GM23338 (cell line): Measurements from ENCODE around the gene CDC73. TPM values are rescaled to one million over a fixed set of nuclear protein-coding genes. Genes with fewer than 3 reads are reported as not detected.

Experiments used
- ATAC-seq: fragments of 200-7000 bp; cut with Tn5 transposase; 3 replicates; pipeline ENCODE4 v1.9.1; 2020
- DNase-seq: peaks from one replicate; pipeline ENCODE4 v3.0.0-alpha.2; 2015; ENCODE audit warnings: low spot score
- H2AFZ ChIP-seq: fragments of 200-600 bp; sonication (generic); 2 replicates; pipeline ENCODE4 v1.8.0; 2016; ENCODE audit warnings: antibody characterized with exemption, mild to moderate bottlenecking, moderate library complexity
- H3F3A ChIP-seq: fragments of 200-600 bp; sonication (generic); replicated peaks from 2 replicates; pipeline ENCODE4 v1.8.0; 2017; ENCODE audit warnings: antibody characterized with exemption, mixed run types, low read depth
- H3K27ac ChIP-seq: fragments of 200-600 bp; sonication (generic); 2 replicates; pipeline ENCODE4 v1.6.1; 2016; ENCODE audit warnings: low read depth
- H3K27me3 ChIP-seq: fragments of 200-600 bp; sonication (generic); 2 replicates; pipeline ENCODE4 v1.8.0; 2016; ENCODE audit warnings: mild to moderate bottlenecking, mixed run types, moderate library complexity; ENCODE audit not compliant: insufficient read depth
- H3K36me3 ChIP-seq: fragments of 200-600 bp; sonication (generic); 2 replicates; pipeline ENCODE4 v1.8.0; 2016; ENCODE audit warnings: mild to moderate bottlenecking; ENCODE audit not compliant: insufficient read depth
- H3K4me1 ChIP-seq: fragments of 200-600 bp; sonication (generic); 2 replicates; pipeline ENCODE4 v1.8.0; 2016; ENCODE audit warnings: mild to moderate bottlenecking, moderate library complexity; ENCODE audit not compliant: insufficient read depth
- H3K4me2 ChIP-seq: fragments of 200-600 bp; sonication (generic); 2 replicates; pipeline ENCODE4 v1.7.1; 2017; ENCODE audit warnings: mixed run types
- H3K4me3 ChIP-seq: fragments of 200-600 bp; sonication (generic); 2 replicates; pipeline ENCODE4 v1.6.1; 2016; ENCODE audit warnings: mixed run types
- H3K79me2 ChIP-seq: fragments of 200-600 bp; sonication (generic); replicated peaks from 2 replicates; pipeline ENCODE4 v1.8.0; 2017; ENCODE audit warnings: mild to moderate bottlenecking; ENCODE audit not compliant: insufficient read depth
- H3K9me2 ChIP-seq: fragments of 200-600 bp; sonication (generic); 2 replicates; pipeline ENCODE4 v1.8.0; 2017; ENCODE audit not compliant: insufficient read depth
- H4K20me1 ChIP-seq: fragments of 200-600 bp; sonication (generic); replicated peaks from 2 replicates; pipeline ENCODE4 v1.8.0; 2017; ENCODE audit warnings: mild to moderate bottlenecking; ENCODE audit not compliant: insufficient read depth
- H3K27ac Mint-ChIP-seq: 2 replicates; pipeline ENCODE4 v1.8.0; 2020; ENCODE audit warnings: inconsistent platforms, mild to moderate bottlenecking, moderate library complexity, mixed read lengths
- H3K27me3 Mint-ChIP-seq: 3 replicates; pipeline ENCODE4 v1.8.0; 2022; ENCODE audit warnings: low read depth, mild to moderate bottlenecking, moderate library complexity, mixed read lengths, inconsistent platforms; ENCODE audit not compliant: insufficient read depth, poor library complexity
- H3K36me3 Mint-ChIP-seq: 3 replicates; pipeline ENCODE4 v1.8.0; 2021; ENCODE audit warnings: low read depth, mild to moderate bottlenecking, inconsistent platforms, moderate library complexity, mixed read lengths
- H3K4me1 Mint-ChIP-seq: 3 replicates; pipeline ENCODE4 v1.8.0; 2020; ENCODE audit warnings: mild to moderate bottlenecking, inconsistent platforms, mixed read lengths
- H3K4me3 Mint-ChIP-seq: 3 replicates; pipeline ENCODE4 v1.8.0; 2021; ENCODE audit warnings: moderate library complexity, mild to moderate bottlenecking, inconsistent platforms, mixed read lengths
- H3K9me3 Mint-ChIP-seq: 3 replicates; pipeline ENCODE4 v1.8.0; 2020; ENCODE audit warnings: moderate library complexity, mild to moderate bottlenecking, inconsistent platforms, mixed read lengths
- CREB1 ChIP-seq: fragments of 250-450 bp; sonication (Bioruptor Pico); IDR thresholded peaks from 2 replicates; pipeline ENCODE4 v1.5.0; 2020; ENCODE audit warnings: low read depth, mild to moderate bottlenecking, moderate library complexity
- EZH2 ChIP-seq: fragments of 200-600 bp; sonication (generic); IDR thresholded peaks from one replicate; pipeline ENCODE4 v1.8.0; 2017; ENCODE audit warnings: antibody characterized with exemption, mild to moderate bottlenecking, low read depth; ENCODE audit not compliant: unreplicated experiment
- EZH2phosphoT487 ChIP-seq: fragments of 200-600 bp; sonication (generic); IDR thresholded peaks from one replicate; pipeline ENCODE4 v1.8.1; 2018; ENCODE audit warnings: antibody characterized with exemption; ENCODE audit not compliant: unreplicated experiment
- JUNB ChIP-seq: IDR thresholded peaks from one replicate; pipeline ENCODE4 v1.6.1; 2016; ENCODE audit warnings: antibody characterized with exemption; ENCODE audit not compliant: unreplicated experiment
- NANOG ChIP-seq: IDR thresholded peaks from 2 replicates; pipeline ENCODE4 v1.6.1; 2016; ENCODE audit warnings: antibody characterized with exemption, borderline replicate concordance
- POLR2AphosphoS5 ChIP-seq: IDR thresholded peaks from 2 replicates; pipeline ENCODE4 v1.6.1; 2016; ENCODE audit warnings: antibody characterized with exemption, low read depth
- STAT1 ChIP-seq: IDR thresholded peaks from one replicate; pipeline ENCODE4 v1.6.1; 2016; ENCODE audit warnings: antibody characterized with exemption; ENCODE audit not compliant: unreplicated experiment
- ZNF331 ChIP-seq: fragments of 250-450 bp; sonication (Bioruptor Pico); IDR thresholded peaks from 2 replicates; pipeline ENCODE4 v1.5.0; 2020; ENCODE audit warnings: low read depth, mild to moderate bottlenecking, moderate library complexity
- polyA plus RNA-seq: library from polyadenylated mRNA; unstranded; fragments of >200 nt; fragmentation: Nextera tagmentation; extraction: Ambion mirVana; gene quantifications from 2 replicates; pipeline ENCODE4 v1.2.1, GENCODE V29; 2016
- total RNA-seq: library from RNA; depleted of rRNA; stranded (reverse); fragments of >200 nt; shearing (Covaris generic); gene quantifications from 2 replicates; pipeline ENCODE4 v1.2.3, GENCODE V29; 2014
- TF ChIP-seq, protein P1 (sequence below): fragments of 250-450 bp; sonication (Bioruptor Pico); IDR thresholded peaks from 2 replicates; pipeline ENCODE4 v1.5.0; 2020; ENCODE audit warnings: mild to moderate bottlenecking, moderate library complexity
- TF ChIP-seq, protein P2 (sequence below), 2 experiments: fragments of 200-600 bp in 1 of 2; sonication (generic) in 1 of 2; conservative IDR thresholded peaks; 2 replicates each; pipeline versions ENCODE4 v1.5.1 to v1.6.1; 2016 to 2017; ENCODE audit warnings: antibody characterized with exemption in 2 of 2, low read depth in 2 of 2, mild to moderate bottlenecking in 2 of 2, moderate library complexity in 1 of 2
- TF ChIP-seq, protein P3 (sequence below): IDR thresholded peaks from one replicate; pipeline ENCODE4 v1.6.1; 2018; ENCODE audit warnings: antibody characterized with exemption; ENCODE audit not compliant: unreplicated experiment

CDC73 gene
- total and polyA plus RNA-seq, 2 experiments from 2014 or later = 40.4 to 63.2 TPM

DNA sequence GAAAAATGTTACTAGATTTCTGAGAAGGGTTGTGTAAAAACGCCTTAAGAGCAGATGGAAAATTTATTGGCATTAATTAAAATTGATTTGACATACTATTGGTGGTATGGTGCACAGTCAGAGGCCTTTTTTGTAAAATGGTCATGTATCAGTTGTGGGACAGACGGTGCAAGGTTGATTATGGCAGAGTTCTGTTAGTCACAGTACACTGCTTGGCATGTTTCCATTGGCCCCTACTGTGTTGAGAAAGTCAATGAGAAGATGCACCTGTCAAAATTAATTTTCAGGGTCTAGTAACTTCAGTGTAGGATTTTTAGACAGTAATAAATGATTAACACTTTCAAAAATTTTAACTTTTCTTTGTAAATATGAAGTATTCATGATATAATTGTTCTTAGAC, 60.2 kb downstream of the CDC73 start:
- Mint-ChIP-seq H3K9me3 (no peaks in the 10 kb centered on the region), H3K4me3 (no peak overlapping the region), H3K27ac (no peak overlapping the region), H3K27me3 (no peaks in the 10 kb centered on the region), H3K4me1 (peaks cover 21% of the 10 kb centered on the region; the same call in 2 of the 3 replicates), H3K36me3 (no peaks in the 10 kb centered on the region; the same call in 2 of the 3 replicates)
- no peaks in the 10 kb centered on the region for H3K36me3 ChIP-seq
- H3K4me1 ChIP-seq = 0 out of 2 replicates have a peak, but pooled peaks cover 7% of the 10 kb centered on the region
- no peaks in the 10 kb centered on the region for H3F3A ChIP-seq
- TF ChIP-seq EZH2 (no peak), NANOG (no peak), EZH2phosphoT487 (no peak), CREB1 (CRISPR knock-in tag) (no peak), JUNB (no peak), POLR2AphosphoS5 (no peak), ZNF331 (CRISPR knock-in tag) (no peak), STAT1 (no peak)
- TF ChIP-seq, protein P1, sequence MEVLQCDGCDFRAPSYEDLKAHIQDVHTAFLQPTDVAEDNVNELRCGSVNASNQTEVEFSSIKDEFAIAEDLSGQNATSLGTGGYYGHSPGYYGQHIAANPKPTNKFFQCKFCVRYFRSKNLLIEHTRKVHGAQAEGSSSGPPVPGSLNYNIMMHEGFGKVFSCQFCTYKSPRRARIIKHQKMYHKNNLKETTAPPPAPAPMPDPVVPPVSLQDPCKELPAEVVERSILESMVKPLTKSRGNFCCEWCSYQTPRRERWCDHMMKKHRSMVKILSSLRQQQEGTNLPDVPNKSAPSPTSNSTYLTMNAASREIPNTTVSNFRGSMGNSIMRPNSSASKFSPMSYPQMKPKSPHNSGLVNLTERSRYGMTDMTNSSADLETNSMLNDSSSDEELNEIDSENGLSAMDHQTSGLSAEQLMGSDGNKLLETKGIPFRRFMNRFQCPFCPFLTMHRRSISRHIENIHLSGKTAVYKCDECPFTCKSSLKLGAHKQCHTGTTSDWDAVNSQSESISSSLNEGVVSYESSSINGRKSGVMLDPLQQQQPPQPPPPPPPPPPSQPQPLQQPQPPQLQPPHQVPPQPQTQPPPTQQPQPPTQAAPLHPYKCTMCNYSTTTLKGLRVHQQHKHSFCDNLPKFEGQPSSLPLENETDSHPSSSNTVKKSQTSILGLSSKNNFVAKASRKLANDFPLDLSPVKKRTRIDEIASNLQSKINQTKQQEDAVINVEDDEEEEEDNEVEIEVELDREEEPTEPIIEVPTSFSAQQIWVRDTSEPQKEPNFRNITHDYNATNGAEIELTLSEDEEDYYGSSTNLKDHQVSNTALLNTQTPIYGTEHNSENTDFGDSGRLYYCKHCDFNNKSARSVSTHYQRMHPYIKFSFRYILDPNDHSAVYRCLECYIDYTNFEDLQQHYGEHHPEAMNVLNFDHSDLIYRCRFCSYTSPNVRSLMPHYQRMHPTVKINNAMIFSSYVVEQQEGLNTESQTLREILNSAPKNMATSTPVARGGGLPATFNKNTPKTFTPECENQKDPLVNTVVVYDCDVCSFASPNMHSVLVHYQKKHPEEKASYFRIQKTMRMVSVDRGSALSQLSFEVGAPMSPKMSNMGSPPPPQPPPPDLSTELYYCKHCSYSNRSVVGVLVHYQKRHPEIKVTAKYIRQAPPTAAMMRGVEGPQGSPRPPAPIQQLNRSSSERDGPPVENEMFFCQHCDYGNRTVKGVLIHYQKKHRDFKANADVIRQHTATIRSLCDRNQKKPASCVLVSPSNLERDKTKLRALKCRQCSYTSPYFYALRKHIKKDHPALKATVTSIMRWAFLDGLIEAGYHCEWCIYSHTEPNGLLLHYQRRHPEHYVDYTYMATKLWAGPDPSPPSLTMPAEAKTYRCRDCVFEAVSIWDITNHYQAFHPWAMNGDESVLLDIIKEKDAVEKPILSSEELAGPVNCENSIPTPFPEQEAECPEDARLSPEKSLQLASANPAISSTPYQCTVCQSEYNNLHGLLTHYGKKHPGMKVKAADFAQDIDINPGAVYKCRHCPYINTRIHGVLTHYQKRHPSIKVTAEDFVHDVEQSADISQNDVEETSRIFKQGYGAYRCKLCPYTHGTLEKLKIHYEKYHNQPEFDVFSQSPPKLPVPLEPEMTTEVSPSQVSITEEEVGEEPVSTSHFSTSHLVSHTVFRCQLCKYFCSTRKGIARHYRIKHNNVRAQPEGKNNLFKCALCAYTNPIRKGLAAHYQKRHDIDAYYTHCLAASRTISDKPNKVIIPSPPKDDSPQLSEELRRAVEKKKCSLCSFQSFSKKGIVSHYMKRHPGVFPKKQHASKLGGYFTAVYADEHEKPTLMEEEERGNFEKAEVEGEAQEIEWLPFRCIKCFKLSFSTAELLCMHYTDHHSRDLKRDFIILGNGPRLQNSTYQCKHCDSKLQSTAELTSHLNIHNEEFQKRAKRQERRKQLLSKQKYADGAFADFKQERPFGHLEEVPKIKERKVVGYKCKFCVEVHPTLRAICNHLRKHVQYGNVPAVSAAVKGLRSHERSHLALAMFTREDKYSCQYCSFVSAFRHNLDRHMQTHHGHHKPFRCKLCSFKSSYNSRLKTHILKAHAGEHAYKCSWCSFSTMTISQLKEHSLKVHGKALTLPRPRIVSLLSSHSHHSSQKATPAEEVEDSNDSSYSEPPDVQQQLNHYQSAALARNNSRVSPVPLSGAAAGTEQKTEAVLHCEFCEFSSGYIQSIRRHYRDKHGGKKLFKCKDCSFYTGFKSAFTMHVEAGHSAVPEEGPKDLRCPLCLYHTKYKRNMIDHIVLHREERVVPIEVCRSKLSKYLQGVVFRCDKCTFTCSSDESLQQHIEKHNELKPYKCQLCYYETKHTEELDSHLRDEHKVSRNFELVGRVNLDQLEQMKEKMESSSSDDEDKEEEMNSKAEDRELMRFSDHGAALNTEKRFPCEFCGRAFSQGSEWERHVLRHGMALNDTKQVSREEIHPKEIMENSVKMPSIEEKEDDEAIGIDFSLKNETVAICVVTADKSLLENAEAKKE (CRISPR knock-in tag) = no peak
- TF ChIP-seq, protein P2, sequence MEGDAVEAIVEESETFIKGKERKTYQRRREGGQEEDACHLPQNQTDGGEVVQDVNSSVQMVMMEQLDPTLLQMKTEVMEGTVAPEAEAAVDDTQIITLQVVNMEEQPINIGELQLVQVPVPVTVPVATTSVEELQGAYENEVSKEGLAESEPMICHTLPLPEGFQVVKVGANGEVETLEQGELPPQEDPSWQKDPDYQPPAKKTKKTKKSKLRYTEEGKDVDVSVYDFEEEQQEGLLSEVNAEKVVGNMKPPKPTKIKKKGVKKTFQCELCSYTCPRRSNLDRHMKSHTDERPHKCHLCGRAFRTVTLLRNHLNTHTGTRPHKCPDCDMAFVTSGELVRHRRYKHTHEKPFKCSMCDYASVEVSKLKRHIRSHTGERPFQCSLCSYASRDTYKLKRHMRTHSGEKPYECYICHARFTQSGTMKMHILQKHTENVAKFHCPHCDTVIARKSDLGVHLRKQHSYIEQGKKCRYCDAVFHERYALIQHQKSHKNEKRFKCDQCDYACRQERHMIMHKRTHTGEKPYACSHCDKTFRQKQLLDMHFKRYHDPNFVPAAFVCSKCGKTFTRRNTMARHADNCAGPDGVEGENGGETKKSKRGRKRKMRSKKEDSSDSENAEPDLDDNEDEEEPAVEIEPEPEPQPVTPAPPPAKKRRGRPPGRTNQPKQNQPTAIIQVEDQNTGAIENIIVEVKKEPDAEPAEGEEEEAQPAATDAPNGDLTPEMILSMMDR (conservative IDR thresholded peaks at IDR 0.05; ENCODE audit: low read depth in 2 of 2) = no peak
- TF ChIP-seq, protein P3, sequence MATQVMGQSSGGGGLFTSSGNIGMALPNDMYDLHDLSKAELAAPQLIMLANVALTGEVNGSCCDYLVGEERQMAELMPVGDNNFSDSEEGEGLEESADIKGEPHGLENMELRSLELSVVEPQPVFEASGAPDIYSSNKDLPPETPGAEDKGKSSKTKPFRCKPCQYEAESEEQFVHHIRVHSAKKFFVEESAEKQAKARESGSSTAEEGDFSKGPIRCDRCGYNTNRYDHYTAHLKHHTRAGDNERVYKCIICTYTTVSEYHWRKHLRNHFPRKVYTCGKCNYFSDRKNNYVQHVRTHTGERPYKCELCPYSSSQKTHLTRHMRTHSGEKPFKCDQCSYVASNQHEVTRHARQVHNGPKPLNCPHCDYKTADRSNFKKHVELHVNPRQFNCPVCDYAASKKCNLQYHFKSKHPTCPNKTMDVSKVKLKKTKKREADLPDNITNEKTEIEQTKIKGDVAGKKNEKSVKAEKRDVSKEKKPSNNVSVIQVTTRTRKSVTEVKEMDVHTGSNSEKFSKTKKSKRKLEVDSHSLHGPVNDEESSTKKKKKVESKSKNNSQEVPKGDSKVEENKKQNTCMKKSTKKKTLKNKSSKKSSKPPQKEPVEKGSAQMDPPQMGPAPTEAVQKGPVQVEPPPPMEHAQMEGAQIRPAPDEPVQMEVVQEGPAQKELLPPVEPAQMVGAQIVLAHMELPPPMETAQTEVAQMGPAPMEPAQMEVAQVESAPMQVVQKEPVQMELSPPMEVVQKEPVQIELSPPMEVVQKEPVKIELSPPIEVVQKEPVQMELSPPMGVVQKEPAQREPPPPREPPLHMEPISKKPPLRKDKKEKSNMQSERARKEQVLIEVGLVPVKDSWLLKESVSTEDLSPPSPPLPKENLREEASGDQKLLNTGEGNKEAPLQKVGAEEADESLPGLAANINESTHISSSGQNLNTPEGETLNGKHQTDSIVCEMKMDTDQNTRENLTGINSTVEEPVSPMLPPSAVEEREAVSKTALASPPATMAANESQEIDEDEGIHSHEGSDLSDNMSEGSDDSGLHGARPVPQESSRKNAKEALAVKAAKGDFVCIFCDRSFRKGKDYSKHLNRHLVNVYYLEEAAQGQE = no peak
- H3K27ac ChIP-seq = no peak overlapping the region; the same call in 1 of the 2 replicates
- H3K4me2 ChIP-seq = no peak overlapping the region
- H3K4me3 ChIP-seq = no peak overlapping the region
- H3K79me2 ChIP-seq = peaks cover 57% of the 10 kb centered on the region
- ATAC-seq (no peak), DNase-seq (no peak)
- H2AFZ ChIP-seq = no peak overlapping the region
- peaks cover 17% of the 10 kb centered on the region; the same call in 1 of the 2 replicates for H4K20me1 ChIP-seq
- H3K27me3 ChIP-seq = no peaks in the 10 kb centered on the region
- no peaks in the 10 kb centered on the region for H3K9me2 ChIP-seq
